Activated CD4-positive, alpha-beta T cell treated with anti-CD3 and anti-CD28 coated beads for 24 hours (primary cell): ENCODE results near the gene TSC22D4.
A peak's percentile ranks its signal among the peaks of the same experiment; 100 is the strongest.

Experiments used
- DNase-seq, 2 donors: peaks; one replicate each; pipeline ENCODE4 v3.0.0-alpha.2; 2020; ENCODE audit warnings: low read depth in 2 of 2

TSC22D4 gene

GRCh38 chr7:100428967-100429636, 49.9 kb downstream of the TSC22D4 start:
- DNase-seq, result peak; percentile 100

GRCh38 chr7:100428199-100428966, 50.6 kb downstream of the TSC22D4 start, which contains the start of gene ZCWPW1:
ZCWPW1 (minus strand) TSS chr7:100428703; CDS start chr7:100420649, 8,054 bp downstream.
- DNase-seq, result peak; percentile 94 to 96

- DNase-seq, result no peak
These were observed 51.2 kb downstream of the TSC22D4 start for GRCh38 chr7:100427762-100428198.

- DNase-seq, result no peak
These were observed 52.5 kb downstream of the TSC22D4 start for GRCh38 chr7:100426516-100426915.

- no peak for DNase-seq
These were observed 53.7 kb downstream of the TSC22D4 start for GRCh38 chr7:100425347-100425746.

GRCh38 chr7:100423315-100423714, 55.7 kb downstream of the TSC22D4 start:
- no peak for DNase-seq

GRCh38 chr7:100419660-100420226, 59.3 kb downstream of the TSC22D4 start:
- no peak for DNase-seq

GRCh38 chr7:100418930-100419659, 59.9 kb downstream of the TSC22D4 start:
- DNase-seq, result no peak
